ENCODE measurements around the gene OR2AK2. TPM values are rescaled to one million over a fixed set of nuclear protein-coding genes. Genes with fewer than 3 reads are reported as not detected.

The OR2AK2 gene
- total RNA-seq, 1 donor from 2014 or later, result not detected

DNA sequence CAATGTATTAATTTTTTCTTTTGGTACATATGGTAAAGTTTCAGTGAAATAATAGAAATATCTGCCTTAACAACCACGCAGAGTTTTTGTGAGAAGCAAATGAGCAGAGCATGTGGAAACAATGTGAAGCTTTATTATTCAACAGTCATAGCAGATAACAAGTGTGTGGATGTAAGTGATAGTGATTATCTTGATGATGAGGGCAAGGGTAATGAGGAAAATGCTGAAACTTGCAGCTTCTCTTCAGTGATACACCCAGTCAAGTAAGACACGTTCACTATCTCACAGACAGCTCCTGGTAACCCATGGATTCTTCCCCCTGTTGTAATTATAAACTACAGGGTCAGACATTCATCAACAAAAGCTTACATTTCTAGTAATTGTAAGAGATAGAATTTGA is 33.8 kb downstream of the OR2AK2 start:
- ATAC-seq, result no peak
- no peak overlapping the region for H3K27ac ChIP-seq
- intact Hi-C loops (cut with DNase I), result no loop called here
- no peaks in the 10 kb centered on the region for H3K36me3 ChIP-seq
- no peaks in the 10 kb centered on the region for H3K9me3 ChIP-seq
- H3K4me3 ChIP-seq, result no peak overlapping the region
- H3K4me1 ChIP-seq, result no peaks in the 10 kb centered on the region
- DNase-seq, result no peak
- TF ChIP-seq, protein P1, sequence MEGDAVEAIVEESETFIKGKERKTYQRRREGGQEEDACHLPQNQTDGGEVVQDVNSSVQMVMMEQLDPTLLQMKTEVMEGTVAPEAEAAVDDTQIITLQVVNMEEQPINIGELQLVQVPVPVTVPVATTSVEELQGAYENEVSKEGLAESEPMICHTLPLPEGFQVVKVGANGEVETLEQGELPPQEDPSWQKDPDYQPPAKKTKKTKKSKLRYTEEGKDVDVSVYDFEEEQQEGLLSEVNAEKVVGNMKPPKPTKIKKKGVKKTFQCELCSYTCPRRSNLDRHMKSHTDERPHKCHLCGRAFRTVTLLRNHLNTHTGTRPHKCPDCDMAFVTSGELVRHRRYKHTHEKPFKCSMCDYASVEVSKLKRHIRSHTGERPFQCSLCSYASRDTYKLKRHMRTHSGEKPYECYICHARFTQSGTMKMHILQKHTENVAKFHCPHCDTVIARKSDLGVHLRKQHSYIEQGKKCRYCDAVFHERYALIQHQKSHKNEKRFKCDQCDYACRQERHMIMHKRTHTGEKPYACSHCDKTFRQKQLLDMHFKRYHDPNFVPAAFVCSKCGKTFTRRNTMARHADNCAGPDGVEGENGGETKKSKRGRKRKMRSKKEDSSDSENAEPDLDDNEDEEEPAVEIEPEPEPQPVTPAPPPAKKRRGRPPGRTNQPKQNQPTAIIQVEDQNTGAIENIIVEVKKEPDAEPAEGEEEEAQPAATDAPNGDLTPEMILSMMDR (IDR thresholded peaks at IDR 0.05), result no peak
- no peaks in the 10 kb centered on the region for H3K27me3 ChIP-seq

DNA sequence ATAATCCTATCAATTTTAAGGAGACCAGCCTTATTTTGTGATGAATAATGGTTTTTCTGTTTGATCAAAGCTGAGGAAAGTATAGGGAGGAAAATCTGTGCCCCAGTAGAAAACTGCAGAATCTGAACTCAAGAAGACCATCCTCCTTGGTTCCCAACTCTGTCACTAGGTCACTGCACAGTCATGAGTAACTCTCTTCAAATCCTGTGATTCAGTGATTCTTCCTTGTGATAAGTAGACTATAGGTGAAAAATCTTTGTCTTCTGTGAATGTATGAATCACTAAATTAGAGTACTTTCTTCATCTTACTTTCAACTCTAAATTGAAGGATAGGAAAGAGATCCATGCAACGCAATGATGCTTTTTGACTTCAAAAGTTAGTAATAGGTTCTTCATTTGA is 35.1 kb downstream of the OR2AK2 start:
- no peaks in the 10 kb centered on the region for H3K4me1 ChIP-seq
- no peak overlapping the region for H3K27ac ChIP-seq
- H3K9me3 ChIP-seq, result no peaks in the 10 kb centered on the region
- DNase-seq (no peak), ATAC-seq (no peak)
- intact Hi-C loops (cut with DNase I), result no loop called here
- TF ChIP-seq, protein P1 (IDR thresholded peaks at IDR 0.05), result no peak
- no peaks in the 10 kb centered on the region for H3K36me3 ChIP-seq
- no peak overlapping the region for H3K4me3 ChIP-seq
- H3K27me3 ChIP-seq, result no peaks in the 10 kb centered on the region

DNA sequence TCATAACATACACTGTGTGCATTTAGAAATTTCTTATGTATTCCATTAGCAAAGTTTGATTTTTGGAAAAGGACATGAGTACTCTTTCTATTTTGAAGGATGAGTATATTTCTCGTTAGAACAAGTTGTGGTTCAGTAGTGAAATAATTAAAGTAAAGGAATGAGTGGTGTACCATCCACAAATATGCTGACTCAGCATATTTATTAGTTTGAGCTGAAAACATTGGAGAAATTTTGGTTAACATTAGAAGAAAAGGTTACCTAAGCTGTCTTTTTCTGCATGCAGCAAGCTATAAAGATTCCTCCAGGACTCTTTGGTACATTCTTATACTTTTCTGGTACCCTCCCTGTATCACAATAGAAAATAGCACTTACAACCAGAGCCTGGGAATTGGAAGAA is 42.7 kb downstream of the OR2AK2 start:
- no peaks in the 10 kb centered on the region for H3K4me1 ChIP-seq
- peaks cover 11% of the 10 kb centered on the region for H3K9me3 ChIP-seq
- no peak overlapping the region for H3K4me3 ChIP-seq
- no peak overlapping the region for H3K27ac ChIP-seq
- no peaks in the 10 kb centered on the region for H3K36me3 ChIP-seq
- DNase-seq, result no peak
- H3K27me3 ChIP-seq, result no peaks in the 10 kb centered on the region
- TF ChIP-seq, protein P1 (IDR thresholded peaks at IDR 0.05), result no peak
- intact Hi-C loops (cut with DNase I), result no loop called here
- no peak for ATAC-seq

DNA sequence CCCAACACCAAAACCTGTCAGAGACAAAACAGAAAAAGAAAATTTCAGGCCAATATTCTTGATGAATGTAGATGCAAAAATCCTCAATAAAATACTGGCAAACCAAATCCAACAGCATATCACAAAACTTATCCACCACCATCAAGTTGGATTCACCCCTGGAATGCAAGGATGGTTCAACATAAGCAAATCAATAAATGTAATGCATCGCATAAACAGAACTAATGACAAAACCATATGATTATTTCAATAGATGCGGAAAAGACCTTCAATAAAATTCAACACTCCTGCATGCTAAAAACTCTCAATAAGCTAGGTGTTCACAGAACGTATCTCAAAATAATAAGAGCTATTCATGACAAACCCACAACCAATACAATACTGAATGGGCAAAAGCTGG is 44.6 kb downstream of the OR2AK2 start:
- ATAC-seq (no peak), DNase-seq (no peak)
- H3K4me3 ChIP-seq, result no peak overlapping the region
- no peaks in the 10 kb centered on the region for H3K27me3 ChIP-seq
- no peaks in the 10 kb centered on the region for H3K36me3 ChIP-seq
- peaks cover 11% of the 10 kb centered on the region for H3K9me3 ChIP-seq
- H3K4me1 ChIP-seq, result no peaks in the 10 kb centered on the region
- TF ChIP-seq, protein P1 (IDR thresholded peaks at IDR 0.05), result no peak
- no peak overlapping the region for H3K27ac ChIP-seq
- intact Hi-C loops (cut with DNase I), result no loop called here

DNA sequence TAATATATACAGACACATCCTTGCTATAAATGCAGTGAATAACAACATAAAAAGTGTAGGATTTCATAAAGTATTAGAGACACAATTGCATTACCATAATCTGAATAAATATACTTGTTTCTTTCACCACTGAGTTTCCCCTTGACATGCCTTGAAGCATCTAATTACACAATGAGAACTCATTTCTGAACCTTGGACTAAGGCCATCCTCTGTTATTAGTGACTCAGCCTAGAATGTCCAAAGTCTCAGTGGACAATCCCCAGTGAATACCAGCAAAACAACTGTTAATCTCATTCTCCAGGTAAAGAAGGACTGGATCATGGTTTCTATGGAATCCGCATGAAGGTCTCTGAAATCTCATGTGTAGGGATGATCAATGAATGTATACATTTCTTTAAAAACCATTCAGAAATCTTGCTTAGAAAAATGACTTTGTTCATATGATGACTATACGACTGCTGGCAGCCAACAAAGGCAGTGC is 48.2 kb downstream of the OR2AK2 start, which contains the start of gene OR2L5:
Gene OR2L5 (plus strand): TSS at position 432 of the 482 bp plus-strand sequence. CDS start 8,288 bp downstream, outside the sequence.
- DNase-seq (no peak), ATAC-seq (no peak)
- H3K9me3 ChIP-seq, result peaks cover 11% of the 10 kb centered on the region
- H3K36me3 ChIP-seq, result no peaks in the 10 kb centered on the region
- H3K27me3 ChIP-seq, result no peaks in the 10 kb centered on the region
- intact Hi-C loops (cut with DNase I), result no loop called here
- H3K27ac ChIP-seq, result no peak within 1 kb of the TSS
- no peaks in the 10 kb centered on the region for H3K4me1 ChIP-seq
- TF ChIP-seq, protein P1 (IDR thresholded peaks at IDR 0.05), result no peak
- no peak within 1 kb of the TSS for H3K4me3 ChIP-seq

DNA sequence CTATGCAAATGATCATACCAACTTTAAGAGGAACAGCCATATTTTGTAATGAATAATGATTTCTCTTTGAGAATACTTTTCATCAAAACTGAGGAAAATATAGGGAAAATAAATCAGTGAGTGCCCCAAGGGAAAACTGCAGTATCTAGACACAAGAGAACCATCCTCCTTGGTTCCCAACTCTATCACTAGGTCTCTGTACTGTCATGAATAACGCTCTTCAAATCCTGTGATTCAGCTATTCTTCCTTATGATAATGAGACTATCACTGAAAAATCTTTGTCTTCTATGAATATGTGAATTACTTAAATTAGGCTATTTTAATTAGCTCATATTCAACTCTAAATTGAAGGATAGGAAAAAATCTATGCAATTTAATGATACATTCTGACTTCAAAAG is 50.8 kb downstream of the OR2AK2 start:
- H3K27ac ChIP-seq, result no peak overlapping the region
- no peak for ATAC-seq
- TF ChIP-seq, protein P1 (IDR thresholded peaks at IDR 0.05), result no peak
- H3K9me3 ChIP-seq, result peaks cover 4% of the 10 kb centered on the region
- no peaks in the 10 kb centered on the region for H3K36me3 ChIP-seq
- no peak overlapping the region for H3K4me3 ChIP-seq
- no peak for DNase-seq
- intact Hi-C loops (cut with DNase I), result no loop called here
- H3K27me3 ChIP-seq, result no peaks in the 10 kb centered on the region
- H3K4me1 ChIP-seq, result no peaks in the 10 kb centered on the region

All from upper lobe of right lung (tissue), 1 donor.